Measurements from ENCODE around the gene ASCL3.

DNA sequence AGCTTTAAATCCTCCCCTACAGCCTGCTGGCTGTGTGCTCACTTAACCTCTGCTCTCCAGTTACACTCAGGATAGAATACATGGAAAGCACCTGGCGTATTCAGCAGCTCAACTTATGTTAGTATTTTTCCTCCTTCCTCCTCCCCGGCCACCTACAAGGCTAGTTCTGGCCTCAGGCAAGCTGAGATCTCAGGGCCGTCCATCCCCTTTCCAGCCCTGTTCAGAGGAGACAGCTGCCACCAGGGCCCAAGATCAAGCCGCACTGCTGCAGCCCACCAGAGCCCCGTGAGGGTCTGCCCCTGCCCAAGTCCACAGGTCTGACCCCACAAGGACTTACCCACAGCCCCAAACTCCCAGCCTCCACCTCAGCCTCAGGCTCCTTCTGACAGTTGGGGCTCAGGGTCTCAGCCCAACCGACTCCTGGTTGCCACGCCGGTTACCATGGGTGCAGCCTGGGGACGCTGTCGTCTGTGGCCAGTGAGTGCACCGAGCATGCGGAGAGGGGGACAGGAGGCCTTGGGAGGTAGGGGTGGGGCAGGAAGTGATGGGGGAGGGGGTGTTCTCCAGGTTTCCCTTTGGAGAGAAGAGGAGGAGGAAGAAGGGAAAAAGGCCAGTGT lies 10.1 kb downstream of the ASCL3 start, which contains the start of gene C11orf16:
- TF ChIP-seq, protein P1, sequence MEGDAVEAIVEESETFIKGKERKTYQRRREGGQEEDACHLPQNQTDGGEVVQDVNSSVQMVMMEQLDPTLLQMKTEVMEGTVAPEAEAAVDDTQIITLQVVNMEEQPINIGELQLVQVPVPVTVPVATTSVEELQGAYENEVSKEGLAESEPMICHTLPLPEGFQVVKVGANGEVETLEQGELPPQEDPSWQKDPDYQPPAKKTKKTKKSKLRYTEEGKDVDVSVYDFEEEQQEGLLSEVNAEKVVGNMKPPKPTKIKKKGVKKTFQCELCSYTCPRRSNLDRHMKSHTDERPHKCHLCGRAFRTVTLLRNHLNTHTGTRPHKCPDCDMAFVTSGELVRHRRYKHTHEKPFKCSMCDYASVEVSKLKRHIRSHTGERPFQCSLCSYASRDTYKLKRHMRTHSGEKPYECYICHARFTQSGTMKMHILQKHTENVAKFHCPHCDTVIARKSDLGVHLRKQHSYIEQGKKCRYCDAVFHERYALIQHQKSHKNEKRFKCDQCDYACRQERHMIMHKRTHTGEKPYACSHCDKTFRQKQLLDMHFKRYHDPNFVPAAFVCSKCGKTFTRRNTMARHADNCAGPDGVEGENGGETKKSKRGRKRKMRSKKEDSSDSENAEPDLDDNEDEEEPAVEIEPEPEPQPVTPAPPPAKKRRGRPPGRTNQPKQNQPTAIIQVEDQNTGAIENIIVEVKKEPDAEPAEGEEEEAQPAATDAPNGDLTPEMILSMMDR (IDR thresholded peaks at IDR 0.05; ENCODE audit: low read length) = no peak
- no peak for TF ChIP-seq EZH2 (IDR thresholded peaks at IDR 0.05; ENCODE audit: borderline replicate concordance, low read length)

All from OCI-LY1 (cell line).